ENCODE data around the gene TEKTIP1.

Gene TEKTIP1

DNA sequence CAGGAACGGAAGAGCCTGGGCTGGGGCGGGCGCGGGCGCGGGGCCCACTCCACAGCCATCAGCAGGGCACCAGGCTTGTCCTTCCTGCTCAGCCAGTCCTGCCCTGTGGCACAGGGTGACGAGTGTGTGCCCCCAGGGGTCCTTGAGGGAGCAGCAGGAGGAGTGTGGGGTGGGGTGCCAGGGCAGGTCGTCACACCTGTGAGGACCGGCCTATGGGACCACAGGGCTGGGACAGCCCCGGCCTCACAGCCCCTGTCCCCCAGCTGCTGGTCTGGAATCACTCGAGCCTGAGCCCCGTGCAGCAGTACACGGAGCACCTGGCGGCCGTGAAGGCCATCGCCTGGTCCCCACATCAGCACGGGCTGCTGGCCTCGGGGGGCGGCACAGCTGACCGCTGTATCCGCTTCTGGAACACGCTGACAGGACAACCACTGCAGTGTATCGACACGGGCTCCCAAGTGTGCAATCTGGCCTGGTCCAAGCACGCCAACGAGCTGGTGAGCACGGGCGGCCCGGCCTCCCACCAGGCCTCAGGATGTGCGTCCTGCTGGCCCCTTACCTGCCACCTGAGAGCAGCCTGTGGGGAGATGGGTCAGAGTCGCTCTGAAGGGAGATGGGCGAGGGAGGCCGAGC is 6.7 kb upstream of the TEKTIP1 start:
- CTCF ChIA-PET = interaction anchor here (1.6 to 2.4 kb wide), 2 partner anchors 12 to 14 kb away, joined by 4 to 12 read pairs; no protein-coding TSS in a partner anchor
- TF ChIP-seq CTCF (IDR thresholded peaks at IDR 0.05; ENCODE audit: control extremely low read depth, extremely low read depth, low read depth, missing control alignments) = no peak
- DNase-seq (ENCODE audit: extremely low spot score) = no peak
- POLR2A ChIA-PET = no interaction called here

- ChIA-PET CTCF (interaction anchor here (1.6 to 2.4 kb wide), 2 partner anchors 11 to 13 kb away, joined by 4 to 12 read pairs; no protein-coding TSS in a partner anchor), POLR2A (no interaction called here)
- no peak for DNase-seq (ENCODE audit: extremely low spot score)
- TF ChIP-seq CTCF (IDR thresholded peaks at IDR 0.05; ENCODE audit: control extremely low read depth, extremely low read depth, low read depth, missing control alignments) = no peak
Measured at GRCh38 chr19:3533033-3533432, 5.9 kb upstream of the TEKTIP1 start.

DNA sequence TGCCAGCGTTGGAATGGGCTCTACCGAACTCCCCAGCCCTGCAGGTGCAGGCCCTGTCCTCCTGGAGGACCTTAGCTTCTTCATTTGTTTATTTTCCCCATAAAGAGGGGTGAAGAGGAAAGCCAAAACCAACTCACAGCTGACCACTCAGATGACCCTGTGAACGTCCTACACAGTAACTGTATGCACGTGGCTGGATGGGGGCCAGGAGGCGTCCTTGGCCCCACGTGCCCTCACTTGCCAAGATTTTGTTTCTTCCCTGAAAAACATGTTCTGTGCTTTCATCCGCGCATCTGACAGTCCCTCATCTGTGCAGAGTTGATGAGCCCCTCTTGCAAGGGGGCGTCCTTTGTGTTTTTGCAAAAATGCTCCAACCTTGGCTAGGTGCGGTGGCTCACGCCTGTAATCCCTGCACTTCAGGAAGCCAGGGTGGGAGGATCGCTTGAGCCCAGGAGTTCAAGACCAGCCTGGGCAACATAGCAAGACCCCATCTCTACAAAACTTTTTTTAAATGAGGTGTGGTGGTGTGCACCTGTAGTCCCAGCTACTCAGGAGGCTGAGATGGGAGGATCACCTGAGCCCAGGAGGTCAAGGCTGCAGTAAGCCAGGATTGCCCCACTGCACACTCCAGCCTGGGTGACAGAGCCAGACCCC is 5.3 kb upstream of the TEKTIP1 start:
- CTCF ChIA-PET = interaction anchor here (1.6 to 2.4 kb wide), 2 partner anchors 11 to 12 kb away, joined by 4 to 12 read pairs; no protein-coding TSS in a partner anchor
- POLR2A ChIA-PET = interaction anchor here (0.7 kb wide), 1 partner anchor 156 kb away, joined by 4 read pairs; no protein-coding TSS in a partner anchor
- TF ChIP-seq CTCF (IDR thresholded peaks at IDR 0.05; ENCODE audit: control extremely low read depth, extremely low read depth, low read depth, missing control alignments) = no peak
- no peak for DNase-seq (ENCODE audit: extremely low spot score)

DNA sequence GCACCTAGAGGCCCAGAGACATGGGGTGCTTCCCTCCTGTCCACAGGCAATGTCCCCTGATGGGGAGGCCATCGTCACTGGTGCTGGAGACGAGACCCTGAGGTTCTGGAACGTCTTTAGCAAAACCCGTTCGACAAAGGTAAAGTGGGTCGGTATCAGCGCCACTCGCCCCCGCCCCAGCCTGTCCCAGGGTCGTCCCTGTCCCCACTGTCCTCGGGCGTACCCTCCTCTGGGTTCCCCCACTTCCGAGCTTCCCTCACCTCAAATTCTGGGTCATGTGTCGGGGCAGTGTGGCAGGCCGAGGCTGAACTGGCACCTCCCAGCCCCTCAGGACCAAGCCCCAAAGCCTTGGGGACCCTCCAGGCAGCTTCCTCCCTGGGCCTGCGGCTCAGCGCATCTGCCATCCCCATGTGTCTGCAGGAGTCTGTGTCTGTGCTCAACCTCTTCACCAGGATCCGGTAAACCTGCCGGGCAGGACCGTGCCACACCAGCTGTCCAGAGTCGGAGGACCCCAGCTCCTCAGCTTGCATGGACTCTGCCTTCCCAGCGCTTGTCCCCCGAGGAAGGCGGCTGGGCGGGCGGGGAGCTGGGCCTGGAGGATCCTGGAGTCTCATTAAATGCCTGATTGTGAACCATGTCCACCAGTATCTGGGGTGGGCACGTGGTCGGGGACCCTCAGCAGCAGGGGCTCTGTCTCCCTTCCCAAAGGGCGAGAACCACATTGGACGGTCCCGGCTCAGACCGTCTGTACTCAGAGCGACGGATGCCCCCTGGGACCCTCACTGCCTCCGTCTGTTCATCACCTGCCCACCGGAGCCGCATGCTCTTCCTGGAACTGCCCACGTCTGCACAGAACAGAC is 4.4 kb upstream of the TEKTIP1 start:
- no peak for DNase-seq (ENCODE audit: extremely low spot score)
- POLR2A ChIA-PET = no interaction called here
- CTCF ChIA-PET = interaction anchor here (0.7 kb wide), 1 partner anchor 10 kb away, joined by 3 read pairs; no protein-coding TSS in a partner anchor
- TF ChIP-seq CTCF (IDR thresholded peaks at IDR 0.05; ENCODE audit: control extremely low read depth, extremely low read depth, low read depth, missing control alignments) = no peak

- POLR2A ChIA-PET = no interaction called here
- TF ChIP-seq CTCF (IDR thresholded peaks at IDR 0.05; ENCODE audit: control extremely low read depth, extremely low read depth, low read depth, missing control alignments) = no peak
Measured at GRCh38 chr19:3535235-3535535, 3.8 kb upstream of the TEKTIP1 start.

DNA sequence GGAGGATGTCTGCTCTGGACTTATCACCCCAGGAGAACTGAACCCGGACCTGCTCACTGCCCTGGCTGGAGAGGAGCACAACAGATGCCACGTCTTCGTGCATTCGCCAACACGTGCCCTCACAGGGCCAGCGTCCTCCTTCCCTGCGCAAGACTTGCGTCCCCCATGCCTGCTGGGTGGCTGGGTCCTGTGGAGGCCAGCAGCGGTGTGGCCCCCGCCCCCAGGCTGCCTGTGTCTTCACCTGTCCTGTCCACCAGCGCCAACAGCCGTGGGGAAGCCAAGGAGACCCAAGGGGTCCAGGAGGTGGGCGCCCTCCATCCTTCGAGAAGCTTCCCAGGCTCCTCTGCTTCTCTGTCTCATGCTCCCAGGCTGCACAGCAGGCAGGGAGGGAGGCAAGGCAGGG is 3.4 kb upstream of the TEKTIP1 start:
- no peak for DNase-seq (ENCODE audit: extremely low spot score)
- no peak for TF ChIP-seq CTCF (IDR thresholded peaks at IDR 0.05; ENCODE audit: control extremely low read depth, extremely low read depth, low read depth, missing control alignments)

More at GRCh38 chr19:3535235-3535535, 3.8 kb upstream of the TEKTIP1 start:
- no peak for DNase-seq (ENCODE audit: extremely low spot score)
- CTCF ChIA-PET = interaction anchor here (0.7 kb wide), 1 partner anchor 10 kb away, joined by 3 read pairs; no protein-coding TSS in a partner anchor

More for the DNA sequence above, 3.4 kb upstream of the TEKTIP1 start:
- CTCF ChIA-PET = interaction anchor here (1.8 kb wide), 1 partner anchor 11 kb away, joined by 4 read pairs; no protein-coding TSS in a partner anchor
- POLR2A ChIA-PET = no interaction called here

Measured in GM10248 (cell line).